ENCODE results near the gene ADD1. TPM values are rescaled to one million over a fixed set of nuclear protein-coding genes. Genes with fewer than 3 reads are reported as not detected.
A peak's percentile ranks its signal among the peaks of the same experiment; 100 is the strongest.

Gene ADD1
- total RNA-seq, 1 experiment from 2014 or later = 125 TPM

GRCh38 chr4:2860391-2861348 lies 17.0 kb downstream of the ADD1 start:
- no peaks in the 10 kb centered on the region for H3K27me3 Mint-ChIP-seq (ENCODE audit: unreplicated experiment)
- DNase-seq = no peak
- peak overlapping the region; percentile 14 for H3K27ac Mint-ChIP-seq (ENCODE audit: unreplicated experiment)
- H3K36me3 Mint-ChIP-seq (ENCODE audit: insufficient read depth, unreplicated experiment) = no peaks in the 10 kb centered on the region
- H3K9me3 Mint-ChIP-seq (ENCODE audit: low read depth, unreplicated experiment) = no peaks in the 10 kb centered on the region
- peaks cover 43% of the 10 kb centered on the region for H3K4me1 Mint-ChIP-seq (ENCODE audit: low read depth, unreplicated experiment)
- BruUV-seq (replicated peaks) = no TSS peak
- CTCF ChIA-PET = no interaction called here
- TF ChIP-seq CTCF (IDR thresholded peaks at IDR 0.05; ENCODE audit: unreplicated experiment) = no peak
- peak overlapping the region; percentile 22 for H3K4me3 Mint-ChIP-seq (ENCODE audit: low read depth, unreplicated experiment)
- intact Hi-C loops (cut with micrococcal nuclease; ENCODE audit: unreplicated experiment) = no loop called here

- Mint-ChIP-seq H3K36me3 (ENCODE audit: insufficient read depth, unreplicated experiment) (no peaks in the 10 kb centered on the region), H3K4me1 (ENCODE audit: low read depth, unreplicated experiment) (peaks cover 43% of the 10 kb centered on the region), H3K9me3 (ENCODE audit: low read depth, unreplicated experiment) (no peaks in the 10 kb centered on the region), H3K27ac (ENCODE audit: unreplicated experiment) (no peak overlapping the region), H3K4me3 (ENCODE audit: low read depth, unreplicated experiment) (no peak overlapping the region), H3K27me3 (ENCODE audit: unreplicated experiment) (no peaks in the 10 kb centered on the region)
- CTCF ChIA-PET = no interaction called here
- BruUV-seq (replicated peaks) = no TSS peak
- DNase-seq = no peak
- intact Hi-C loops (cut with micrococcal nuclease; ENCODE audit: unreplicated experiment) = no loop called here
- TF ChIP-seq CTCF (IDR thresholded peaks at IDR 0.05; ENCODE audit: unreplicated experiment) = no peak
These were observed 18.2 kb downstream of the ADD1 start for GRCh38 chr4:2861631-2862436.

- TF ChIP-seq CTCF (IDR thresholded peaks at IDR 0.05; ENCODE audit: unreplicated experiment) = no peak
- Mint-ChIP-seq H3K4me3 (ENCODE audit: low read depth, unreplicated experiment) (no peak overlapping the region), H3K27ac (ENCODE audit: unreplicated experiment) (no peak overlapping the region), H3K9me3 (ENCODE audit: low read depth, unreplicated experiment) (no peaks in the 10 kb centered on the region), H3K36me3 (ENCODE audit: insufficient read depth, unreplicated experiment) (no peaks in the 10 kb centered on the region), H3K27me3 (ENCODE audit: unreplicated experiment) (no peaks in the 10 kb centered on the region), H3K4me1 (ENCODE audit: low read depth, unreplicated experiment) (peaks cover 43% of the 10 kb centered on the region)
- CTCF ChIA-PET = no interaction called here
- DNase-seq = peak; percentile 6
- BruUV-seq (replicated peaks) = no TSS peak
- intact Hi-C loops (cut with micrococcal nuclease; ENCODE audit: unreplicated experiment) = no loop called here
These were observed 18.9 kb downstream of the ADD1 start for GRCh38 chr4:2862528-2862927.

- H3K36me3 Mint-ChIP-seq (ENCODE audit: insufficient read depth, unreplicated experiment) = no peaks in the 10 kb centered on the region
- H3K9me3 Mint-ChIP-seq (ENCODE audit: low read depth, unreplicated experiment) = no peaks in the 10 kb centered on the region
- BruUV-seq (replicated peaks) = no TSS peak
- intact Hi-C loops (cut with micrococcal nuclease; ENCODE audit: unreplicated experiment) = no loop called here
- H3K4me3 Mint-ChIP-seq (ENCODE audit: low read depth, unreplicated experiment) = no peak overlapping the region
- H3K27me3 Mint-ChIP-seq (ENCODE audit: unreplicated experiment) = no peaks in the 10 kb centered on the region
- CTCF ChIA-PET = no interaction called here
- H3K4me1 Mint-ChIP-seq (ENCODE audit: low read depth, unreplicated experiment) = peaks cover 43% of the 10 kb centered on the region
- no peak overlapping the region for H3K27ac Mint-ChIP-seq (ENCODE audit: unreplicated experiment)
- DNase-seq = no peak
- TF ChIP-seq CTCF (IDR thresholded peaks at IDR 0.05; ENCODE audit: unreplicated experiment) = no peak
These were observed 20.0 kb downstream of the ADD1 start for GRCh38 chr4:2863649-2864048.

Measured in Calu3 (cell line).